K562 (cell line): ENCODE measurements around the gene CCR7. TPM values are rescaled to one million over a fixed set of nuclear protein-coding genes. Genes with fewer than 3 reads are reported as not detected.

Experiments
- BRD9 ChIP-seq: fragments of 450-650 bp; IDR thresholded peaks from 2 replicates; pipeline ENCODE4 v1.6.1; 2018; ENCODE audit warnings: low read depth; ENCODE audit not compliant: partially characterized antibody
- C11orf30 ChIP-seq: fragments of 450-650 bp; IDR thresholded peaks from 2 replicates; pipeline ENCODE4 v1.6.1; 2016; ENCODE audit warnings: low read depth, mild to moderate bottlenecking
- DEAF1 ChIP-seq: fragments of 450-650 bp; formaldehyde crosslinking; IDR thresholded peaks from 2 replicates; pipeline ENCODE4 v1.4.0; 2020; ENCODE audit warnings: mild to moderate bottlenecking, moderate library complexity
- HEY1 ChIP-seq: fragments of 250-450 bp; sonication (Bioruptor Pico); IDR thresholded peaks from 2 replicates; pipeline ENCODE4 v1.5.0; 2020; ENCODE audit warnings: mild to moderate bottlenecking, moderate library complexity, borderline replicate concordance
- KLF13 ChIP-seq: fragments of 450-650 bp; IDR thresholded peaks from 2 replicates; pipeline ENCODE4 v1.6.1; 2016; ENCODE audit warnings: missing genetic modification characterization, low read depth, mild to moderate bottlenecking, missing compliant biosample characterization, moderate library complexity, borderline replicate concordance
- PHB ChIP-seq: fragments of 250-450 bp; sonication (Bioruptor Pico); IDR thresholded peaks from 2 replicates; pipeline ENCODE4 v1.5.0; 2021
- POU5F1 ChIP-seq: fragments of 150-350 bp; IDR thresholded peaks from 2 replicates; pipeline ENCODE4 v1.6.1; 2014; ENCODE audit warnings: borderline replicate concordance, low read length, low read depth, mild to moderate bottlenecking; ENCODE audit not compliant: partially characterized antibody
- PRPF4 ChIP-seq: fragments of 200-400 bp; formaldehyde crosslinking; IDR thresholded peaks from one replicate; pipeline ENCODE4 v1.6.1; 2017; ENCODE audit warnings: low read length, low read depth, mild to moderate bottlenecking; ENCODE audit not compliant: insufficient read depth, poor library complexity, severe bottlenecking
- SMAD2 ChIP-seq: fragments of 150-350 bp; IDR thresholded peaks from 2 replicates; pipeline ENCODE4 v1.6.1; 2014; ENCODE audit warnings: low read depth, mild to moderate bottlenecking, low read length
- SMC3 ChIP-seq: conservative IDR thresholded peaks from 2 replicates; pipeline ENCODE4 v1.6.1; 2011; ENCODE audit warnings: low read depth, low read length, improper control_type of control experiment; ENCODE audit not compliant: insufficient read depth
- TAF15 ChIP-seq: fragments of 200-400 bp; formaldehyde crosslinking; IDR thresholded peaks from 2 replicates; pipeline ENCODE4 v1.6.1; 2017; ENCODE audit warnings: mild to moderate bottlenecking, low read depth, low read length, moderate library complexity
- XRCC5 ChIP-seq: fragments of 200-400 bp; formaldehyde crosslinking; IDR thresholded peaks from 2 replicates; pipeline ENCODE4 v1.6.1; 2017; ENCODE audit warnings: low read depth, mild to moderate bottlenecking, low read length
- ZNF12 ChIP-seq: sonication (generic); formaldehyde crosslinking; IDR thresholded peaks from 2 replicates; pipeline ENCODE4 v1.4.0; 2020; ENCODE audit warnings: mild to moderate bottlenecking, missing genetic modification reagents
- ZNF140 ChIP-seq: fragments of 250-450 bp; sonication (Bioruptor Pico); IDR thresholded peaks from 2 replicates; pipeline ENCODE4 v1.8.0; 2021; ENCODE audit warnings: moderate library complexity, mild to moderate bottlenecking, inconsistent platforms
- ZNF407 ChIP-seq: fragments of 450-650 bp; IDR thresholded peaks from 2 replicates; pipeline ENCODE4 v1.6.1; 2016; ENCODE audit warnings: low read depth
- ZNF41 ChIP-seq: fragments of 250-450 bp; sonication (Bioruptor Pico); conservative IDR thresholded peaks from 2 replicates; pipeline ENCODE4 v1.4.0; 2020; ENCODE audit warnings: mild to moderate bottlenecking
- ZNF431 ChIP-seq: sonication (generic); formaldehyde crosslinking; IDR thresholded peaks from 2 replicates; pipeline ENCODE4 v1.8.0; 2022; ENCODE audit warnings: mild to moderate bottlenecking, missing genetic modification reagents
- ZNF436 ChIP-seq: fragments of 250-450, 450-650 bp; sonication (Bioruptor Pico); formaldehyde crosslinking; IDR thresholded peaks from 2 replicates; pipeline ENCODE4 v1.7.0; 2020; ENCODE audit warnings: mild to moderate bottlenecking
- ZNF778 ChIP-seq: fragments of 450-650 bp; formaldehyde crosslinking; IDR thresholded peaks from 2 replicates; pipeline ENCODE4 v1.4.0; 2020; ENCODE audit warnings: mild to moderate bottlenecking, moderate library complexity
- polyA plus RNA-seq, 8 experiments: library from polyadenylated mRNA; depleted of rRNA in 4 of 8; stranded (reverse) in 5 of 8; unstranded in 3 of 8; fragments of >200 nt; fragmentation: Nextera tagmentation in 2 of 8; fragmentation: Illumina TruSeq in 1 of 8; extraction: Ambion mirVana in 2 of 8; extraction: Trizol in 1 of 8; gene quantifications; 2 replicates each; pipeline versions ENCODE4 v1.2.1 to v1.2.3, GENCODE V29; 2011 to 2014; ENCODE audit warnings: inconsistent platforms in 1 of 8, missing spikeins in 1 of 8
- total RNA-seq, 7 experiments: library from RNA; depleted of rRNA in 6 of 7; stranded (reverse); fragments of >200 nt in 6 of 7; fragmentation: Illumina TruSeq in 2 of 7; extraction: Trizol in 2 of 7; gene quantifications; 2 replicates each; pipeline versions ENCODE4 v1.2.1 to v1.2.3, GENCODE V29; 2011 to 2021; ENCODE audit warnings: low replicate concordance in 1 of 7
- TF ChIP-seq, protein P1 (sequence below): IDR thresholded peaks from 2 replicates; pipeline ENCODE4 v1.6.1; 2011; ENCODE audit not compliant: insufficient read length; ENCODE audit errors: extremely low read depth

CCR7 gene
- total and polyA plus RNA-seq, 9 of the 15 experiments (the other 6 are each of a cell fraction or from before 2014, with no cell fraction given) = 0.14 to 1.4 (median 0.56) TPM

- TF ChIP-seq, protein P1, sequence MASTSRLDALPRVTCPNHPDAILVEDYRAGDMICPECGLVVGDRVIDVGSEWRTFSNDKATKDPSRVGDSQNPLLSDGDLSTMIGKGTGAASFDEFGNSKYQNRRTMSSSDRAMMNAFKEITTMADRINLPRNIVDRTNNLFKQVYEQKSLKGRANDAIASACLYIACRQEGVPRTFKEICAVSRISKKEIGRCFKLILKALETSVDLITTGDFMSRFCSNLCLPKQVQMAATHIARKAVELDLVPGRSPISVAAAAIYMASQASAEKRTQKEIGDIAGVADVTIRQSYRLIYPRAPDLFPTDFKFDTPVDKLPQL = no peak
- TF ChIP-seq ZNF431 (CRISPR knock-in tag) (no peak), XRCC5 (no peak), ZNF41 (CRISPR knock-in tag) (no peak), ZNF407 (no peak), PHB (no peak), ZNF140 (CRISPR knock-in tag) (no peak), ZNF436 (CRISPR knock-in tag) (no peak), SMAD2 (no peak), POU5F1 (no peak), ZNF778 (CRISPR knock-in tag) (no peak), KLF13 (no peak), C11orf30 (no peak), PRPF4 (no peak), TAF15 (no peak), DEAF1 (no peak), BRD9 (no peak), SMC3 (no peak), ZNF12 (CRISPR knock-in tag) (no peak), HEY1 (CRISPR knock-in tag) (no peak)
Observed at GRCh38 chr17:40556884-40557414, 8.3 kb downstream of the CCR7 start (continued).
